GM19452 (cell line): ENCODE measurements around the gene DOCK3.
"Not testable (repeated sequence)": the region's sequence is repeated elsewhere in the genome, so short reads cannot be mapped to it uniquely, and the experiment has no call there.

Experiments
- ATAC-seq: cut with Tn5 transposase; IDR thresholded peaks from one replicate; pipeline ENCODE4 v1.9.1; 2021; ENCODE audit not compliant: unreplicated experiment

Gene DOCK3

GRCh38 chr3:50675179-50676030 lies 678 bp downstream of the DOCK3 start:
- ATAC-seq, result peak; percentile 28

GRCh38 chr3:50676031-50676705 lies 1.4 kb downstream of the DOCK3 start:
- no peak for ATAC-seq

GRCh38 chr3:50687127-50687751 lies 12.5 kb downstream of the DOCK3 start:
- ATAC-seq, result no peak

GRCh38 chr3:50687916-50688315 lies 13.2 kb downstream of the DOCK3 start:
- no peak for ATAC-seq

- ATAC-seq, result not testable (repeated sequence)
Observed at GRCh38 chr3:50688602-50689001, 13.9 kb downstream of the DOCK3 start.

- ATAC-seq, result no peak
Observed at GRCh38 chr3:50689558-50689957, 14.8 kb downstream of the DOCK3 start.

- no peak for ATAC-seq
Observed at GRCh38 chr3:50695031-50695430, 20.3 kb downstream of the DOCK3 start.

GRCh38 chr3:50696276-50696675 lies 21.5 kb downstream of the DOCK3 start:
- ATAC-seq, result no peak

GRCh38 chr3:50698269-50698668 lies 23.5 kb downstream of the DOCK3 start:
- no peak for ATAC-seq

- no peak for ATAC-seq
Observed at GRCh38 chr3:50708620-50709019, 33.9 kb downstream of the DOCK3 start.

GRCh38 chr3:50714946-50715345 lies 40.2 kb downstream of the DOCK3 start:
- ATAC-seq, result no peak

GRCh38 chr3:50724831-50725230 lies 50.1 kb downstream of the DOCK3 start:
- no peak for ATAC-seq

GRCh38 chr3:50734985-50735384 lies 60.3 kb downstream of the DOCK3 start:
- ATAC-seq, result no peak

- no peak for ATAC-seq
Observed at GRCh38 chr3:50737193-50737905, 62.6 kb downstream of the DOCK3 start.

- ATAC-seq, result no peak
Observed at GRCh38 chr3:50737906-50738598, 63.3 kb downstream of the DOCK3 start.

GRCh38 chr3:50743643-50744042 lies 68.9 kb downstream of the DOCK3 start:
- ATAC-seq, result no peak

GRCh38 chr3:50749822-50750221 lies 75.1 kb downstream of the DOCK3 start:
- no peak for ATAC-seq

GRCh38 chr3:50759015-50759414 lies 84.3 kb downstream of the DOCK3 start:
- ATAC-seq, result no peak

GRCh38 chr3:50777680-50778079 lies 103.0 kb downstream of the DOCK3 start:
- no peak for ATAC-seq

- not testable (repeated sequence) for ATAC-seq
Observed at GRCh38 chr3:50781766-50782165, 107.0 kb downstream of the DOCK3 start.

GRCh38 chr3:50786631-50787030 lies 111.9 kb downstream of the DOCK3 start:
- ATAC-seq, result no peak
